Glutamatergic neuron (in vitro differentiated cells): ENCODE measurements around the gene NYAP2. TPM values are rescaled to one million over a fixed set of nuclear protein-coding genes. Genes with fewer than 3 reads are reported as not detected.

Experiments
- DNase-seq: peaks from one replicate; pipeline ENCODE4 v3.0.0; 2022
- H3K27ac Mint-ChIP-seq: one replicate; pipeline ENCODE4 v1.8.0; 2020; ENCODE audit warnings: mild to moderate bottlenecking, mixed read lengths, inconsistent platforms; ENCODE audit not compliant: unreplicated experiment
- H3K27me3 Mint-ChIP-seq: one replicate; pipeline ENCODE4 v1.8.0; 2020; ENCODE audit warnings: mild to moderate bottlenecking, moderate library complexity, mixed read lengths, inconsistent platforms; ENCODE audit not compliant: unreplicated experiment
- H3K36me3 Mint-ChIP-seq: one replicate; pipeline ENCODE4 v1.8.0; 2020; ENCODE audit warnings: mild to moderate bottlenecking, mixed read lengths, inconsistent platforms; ENCODE audit not compliant: unreplicated experiment
- H3K4me1 Mint-ChIP-seq: one replicate; pipeline ENCODE4 v1.8.0; 2020; ENCODE audit warnings: mild to moderate bottlenecking, low read depth, mixed read lengths, inconsistent platforms; ENCODE audit not compliant: unreplicated experiment
- H3K4me3 Mint-ChIP-seq: one replicate; pipeline ENCODE4 v1.8.0; 2020; ENCODE audit warnings: mild to moderate bottlenecking, mixed read lengths, inconsistent platforms; ENCODE audit not compliant: unreplicated experiment
- H3K9me3 Mint-ChIP-seq: one replicate; pipeline ENCODE4 v1.8.0; 2020; ENCODE audit warnings: mild to moderate bottlenecking, moderate library complexity, mixed read lengths, inconsistent platforms; ENCODE audit not compliant: unreplicated experiment
- total RNA-seq: library from RNA; stranded (reverse); fragmentation: NEBNext Ultra II Directional; extraction: Animal tissue kit (Norgen Biotek cat#: 25700); gene quantifications from one replicate; pipeline ENCODE4 v1.2.1, GENCODE V29; 2021; ENCODE audit not compliant: unreplicated experiment
- TF ChIP-seq, protein P1 (sequence below): fragments of 200-600 bp; sonication (generic); IDR thresholded peaks from one replicate; pipeline ENCODE4 v1.5.0; 2021; ENCODE audit not compliant: partially characterized antibody, unreplicated experiment

NYAP2 gene
- total RNA-seq, 1 donor from 2014 or later = 0.32 TPM

DNA sequence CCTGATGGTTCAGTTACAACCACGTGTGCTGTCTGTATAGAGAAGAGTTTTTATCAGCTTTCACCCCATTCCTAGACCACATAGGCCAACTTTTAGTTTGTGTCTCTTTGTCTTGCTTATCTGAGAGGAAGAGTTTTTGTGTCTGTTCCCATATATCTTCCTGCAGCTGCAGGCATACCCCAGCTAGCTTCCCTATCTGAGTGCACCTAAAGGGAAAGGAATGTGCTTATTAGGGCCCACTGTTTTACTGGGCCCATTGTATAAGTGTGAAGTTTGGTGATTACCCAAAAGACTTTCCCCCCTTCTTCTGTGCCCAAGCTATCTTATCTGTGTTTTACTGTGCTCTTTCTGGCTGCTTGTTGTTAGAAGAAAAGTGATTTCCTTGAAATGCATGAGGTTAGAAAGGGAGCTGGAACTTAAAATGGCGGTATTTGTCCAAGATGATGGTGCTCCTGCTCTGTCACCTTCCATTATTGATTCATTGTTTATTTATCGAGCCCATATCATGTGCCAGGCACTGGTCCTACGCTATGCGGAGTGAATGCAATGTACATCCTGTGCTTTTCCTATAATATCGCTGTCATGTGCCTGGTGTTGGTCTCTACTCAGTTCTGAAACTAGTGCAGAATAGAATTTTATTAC lies 57.2 kb downstream of the NYAP2 start:
- peaks cover 5% of the 10 kb centered on the region for H3K4me1 Mint-ChIP-seq
- H3K4me3 Mint-ChIP-seq = no peak overlapping the region
- TF ChIP-seq, protein P1, sequence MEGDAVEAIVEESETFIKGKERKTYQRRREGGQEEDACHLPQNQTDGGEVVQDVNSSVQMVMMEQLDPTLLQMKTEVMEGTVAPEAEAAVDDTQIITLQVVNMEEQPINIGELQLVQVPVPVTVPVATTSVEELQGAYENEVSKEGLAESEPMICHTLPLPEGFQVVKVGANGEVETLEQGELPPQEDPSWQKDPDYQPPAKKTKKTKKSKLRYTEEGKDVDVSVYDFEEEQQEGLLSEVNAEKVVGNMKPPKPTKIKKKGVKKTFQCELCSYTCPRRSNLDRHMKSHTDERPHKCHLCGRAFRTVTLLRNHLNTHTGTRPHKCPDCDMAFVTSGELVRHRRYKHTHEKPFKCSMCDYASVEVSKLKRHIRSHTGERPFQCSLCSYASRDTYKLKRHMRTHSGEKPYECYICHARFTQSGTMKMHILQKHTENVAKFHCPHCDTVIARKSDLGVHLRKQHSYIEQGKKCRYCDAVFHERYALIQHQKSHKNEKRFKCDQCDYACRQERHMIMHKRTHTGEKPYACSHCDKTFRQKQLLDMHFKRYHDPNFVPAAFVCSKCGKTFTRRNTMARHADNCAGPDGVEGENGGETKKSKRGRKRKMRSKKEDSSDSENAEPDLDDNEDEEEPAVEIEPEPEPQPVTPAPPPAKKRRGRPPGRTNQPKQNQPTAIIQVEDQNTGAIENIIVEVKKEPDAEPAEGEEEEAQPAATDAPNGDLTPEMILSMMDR = no peak
- no peak for DNase-seq
- no peaks in the 10 kb centered on the region for H3K27me3 Mint-ChIP-seq
- H3K27ac Mint-ChIP-seq = no peak overlapping the region
- no peaks in the 10 kb centered on the region for H3K36me3 Mint-ChIP-seq
- H3K9me3 Mint-ChIP-seq = no peaks in the 10 kb centered on the region

DNA sequence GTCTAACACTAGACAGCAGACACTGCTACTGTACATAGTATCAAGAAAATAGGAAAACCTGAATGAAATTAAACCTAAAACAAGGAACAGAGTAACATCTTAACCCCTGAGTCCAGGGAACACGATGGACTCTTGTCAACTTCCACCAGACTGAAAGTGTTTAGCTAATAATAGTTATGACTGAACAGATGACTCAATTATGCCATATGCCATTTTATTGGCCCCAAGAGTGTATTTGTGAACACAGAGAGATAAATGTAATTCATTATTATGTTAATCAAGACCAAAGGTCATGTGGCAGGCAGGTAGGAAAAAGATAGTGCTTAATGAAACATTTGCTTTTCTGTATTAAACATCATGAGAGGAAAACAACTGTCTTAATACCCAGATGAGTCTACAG lies 58.0 kb downstream of the NYAP2 start:
- TF ChIP-seq, protein P1 = no peak
- peaks cover 5% of the 10 kb centered on the region for H3K4me1 Mint-ChIP-seq
- H3K36me3 Mint-ChIP-seq = no peaks in the 10 kb centered on the region
- H3K27me3 Mint-ChIP-seq = no peaks in the 10 kb centered on the region
- H3K9me3 Mint-ChIP-seq = no peaks in the 10 kb centered on the region
- no peak for DNase-seq
- H3K4me3 Mint-ChIP-seq = no peak overlapping the region
- H3K27ac Mint-ChIP-seq = no peak overlapping the region

DNA sequence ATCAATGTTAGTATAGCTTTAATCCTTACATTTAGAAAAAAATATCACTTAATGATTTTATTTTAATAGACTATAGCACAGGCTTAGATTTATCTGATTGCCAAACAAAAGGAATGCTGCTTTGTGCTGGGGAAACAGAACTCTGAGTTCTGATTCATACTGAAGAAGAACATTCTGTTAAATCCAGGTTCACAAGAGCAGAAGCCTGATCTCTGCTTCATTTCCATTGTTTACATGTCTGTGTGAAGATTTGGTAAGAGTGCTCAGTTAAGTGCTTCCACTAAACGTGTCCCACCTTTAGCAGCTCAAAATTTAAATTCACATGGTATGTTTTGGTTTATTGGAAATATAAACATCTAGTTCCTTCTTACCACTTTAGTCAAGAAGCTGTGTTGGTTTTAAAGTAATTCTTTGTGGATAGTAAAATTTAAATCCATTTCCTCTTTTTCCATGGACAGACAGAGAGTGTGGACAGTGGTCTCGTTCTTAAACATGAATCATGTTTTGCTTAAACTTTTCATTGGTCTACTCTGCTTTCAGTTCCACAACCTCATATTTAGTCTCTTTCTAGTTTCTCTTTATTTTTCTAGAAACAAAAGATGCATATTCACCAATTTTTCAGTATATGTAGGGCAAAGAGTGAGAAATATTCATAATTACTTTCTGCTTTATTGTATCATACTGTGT lies 59.1 kb downstream of the NYAP2 start:
- Mint-ChIP-seq H3K4me1 (peaks cover 5% of the 10 kb centered on the region), H3K9me3 (no peaks in the 10 kb centered on the region), H3K27ac (no peak overlapping the region), H3K4me3 (no peak overlapping the region), H3K36me3 (no peaks in the 10 kb centered on the region), H3K27me3 (no peaks in the 10 kb centered on the region)
- TF ChIP-seq, protein P1 = no peak
- no peak for DNase-seq

DNA sequence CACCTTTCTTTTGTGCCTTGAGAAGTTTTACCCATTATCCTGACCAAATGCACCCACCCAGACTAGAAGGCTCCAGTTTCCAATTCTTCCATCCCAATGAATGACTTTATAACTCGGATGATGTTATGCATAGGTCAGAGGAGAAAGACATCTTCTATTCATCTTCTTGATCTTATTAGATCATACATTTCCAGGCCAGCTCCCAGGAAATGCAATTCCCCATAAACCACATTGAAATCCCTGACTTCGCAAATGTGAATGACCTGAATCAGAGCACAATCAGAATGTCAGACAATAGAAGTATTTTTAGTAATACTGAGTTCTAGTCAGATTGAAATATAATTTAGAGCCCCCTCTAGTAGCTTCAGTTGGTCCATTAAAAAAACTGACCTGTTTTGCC lies 62.9 kb downstream of the NYAP2 start:
- H3K4me1 Mint-ChIP-seq = peaks cover 3% of the 10 kb centered on the region
- H3K27ac Mint-ChIP-seq = no peak overlapping the region
- no peak overlapping the region for H3K4me3 Mint-ChIP-seq
- no peak for DNase-seq
- no peaks in the 10 kb centered on the region for H3K9me3 Mint-ChIP-seq
- TF ChIP-seq, protein P1 = no peak
- peaks cover 2% of the 10 kb centered on the region for H3K27me3 Mint-ChIP-seq
- no peaks in the 10 kb centered on the region for H3K36me3 Mint-ChIP-seq

DNA sequence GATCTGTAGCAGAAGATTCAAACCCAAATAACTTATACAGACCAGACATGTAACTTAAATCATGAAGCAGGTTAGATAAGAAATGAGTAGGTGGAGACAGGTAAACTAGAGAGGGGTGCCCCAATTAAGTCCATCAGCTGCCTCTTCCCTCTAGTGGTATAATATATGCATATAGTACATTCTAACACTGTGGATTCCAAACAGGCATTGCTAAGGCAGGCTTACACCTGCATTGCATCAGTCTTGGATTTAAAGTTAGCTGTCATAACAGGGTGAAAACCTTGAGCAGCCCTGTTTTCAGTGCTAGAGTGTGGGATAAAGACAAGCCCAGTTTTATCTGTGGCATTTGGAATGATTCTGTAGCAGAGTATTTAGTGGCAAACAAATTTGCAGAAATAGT lies 63.4 kb downstream of the NYAP2 start:
- Mint-ChIP-seq H3K4me1 (no peaks in the 10 kb centered on the region), H3K27me3 (peaks cover 2% of the 10 kb centered on the region), H3K36me3 (no peaks in the 10 kb centered on the region), H3K27ac (no peak overlapping the region), H3K9me3 (no peaks in the 10 kb centered on the region), H3K4me3 (no peak overlapping the region)
- TF ChIP-seq, protein P1 = no peak
- no peak for DNase-seq
